Astrocyte of the spinal cord (primary cell): ENCODE data around the gene MFAP2.

Experiments used
- DNase-seq: peaks from one replicate; pipeline ENCODE4 v3.0.0; 2011; ENCODE audit warnings: low read depth, low spot score
- H3K4me3 ChIP-seq: 2 replicates; pipeline ENCODE4 v1.5.1; 2011; ENCODE audit warnings: low read depth, mild to moderate bottlenecking, low read length, moderate library complexity
- CTCF ChIP-seq: IDR thresholded peaks from 2 replicates; pipeline ENCODE4 v1.5.1; 2012; ENCODE audit warnings: low read depth, mild to moderate bottlenecking, low read length, inconsistent platforms
- in situ Hi-C: cut with HindIII; loops from 2 replicates; pipeline ENCODE4 v1.10.0; 2017; ENCODE audit warnings: low sequenced_read_pairs

MFAP2 gene

GRCh38 chr1:17023573-17023972 is 43.2 kb upstream of the MFAP2 start:
- no peak for TF ChIP-seq CTCF
- no peak for DNase-seq
- H3K4me3 ChIP-seq: no peak overlapping the region
- in situ Hi-C loops: no loop called here

GRCh38 chr1:17023102-17023501 is 42.7 kb upstream of the MFAP2 start:
- no peak for DNase-seq
- TF ChIP-seq CTCF: no peak
- H3K4me3 ChIP-seq: no peak overlapping the region
- in situ Hi-C loops: no loop called here

GRCh38 chr1:17021896-17022295 is 41.5 kb upstream of the MFAP2 start:
- no peak for TF ChIP-seq CTCF
- DNase-seq: no peak
- in situ Hi-C loops: no loop called here
- no peak overlapping the region for H3K4me3 ChIP-seq

- in situ Hi-C loops: no loop called here
- no peak for DNase-seq
- H3K4me3 ChIP-seq: no peak overlapping the region
- no peak for TF ChIP-seq CTCF
These were observed 40.1 kb upstream of the MFAP2 start for GRCh38 chr1:17020502-17020901.

- no peak overlapping the region for H3K4me3 ChIP-seq
- in situ Hi-C loops: no loop called here
- DNase-seq: no peak
- no peak for TF ChIP-seq CTCF
These were observed 38.4 kb upstream of the MFAP2 start for GRCh38 chr1:17018849-17019248.

- TF ChIP-seq CTCF: no peak
- no peak overlapping the region for H3K4me3 ChIP-seq
- in situ Hi-C loops: no loop called here
- DNase-seq: no peak
These were observed 37.0 kb upstream of the MFAP2 start for GRCh38 chr1:17017435-17017834.

GRCh38 chr1:17016317-17016661 is 35.9 kb upstream of the MFAP2 start:
- no peak for TF ChIP-seq CTCF
- peak; percentile 77 for DNase-seq
- in situ Hi-C loops: no loop called here
- H3K4me3 ChIP-seq: no peak overlapping the region
